Frontal cortex (tissue), 4 donors: ENCODE results near the gene FANK1. TPM values are rescaled to one million over a fixed set of nuclear protein-coding genes. Genes with fewer than 3 reads are reported as not detected.
"Not testable (repeated sequence)": the region's sequence is repeated elsewhere in the genome, so short reads cannot be mapped to it uniquely, and the experiment has no call there.

Source experiments
- DNase-seq, 2 donors: peaks; one replicate each; pipeline ENCODE4 v3.0.0; 2012; ENCODE audit warnings: low spot score in 2 of 2
- FAIRE-seq: peaks from 2 replicates; lab custom pipeline; 2012; peaks lifted over from hg19 to GRCh38; lab: Jason Lieb, UNC
- total RNA-seq: library from RNA; depleted of rRNA; stranded (reverse); fragments of >200 nt; gene quantifications from one replicate; pipeline ENCODE4 v1.2.3, GENCODE V29; 2014
- donor health status: control.
- donor health status: control.
- donor health status: control.

FANK1 gene
- total RNA-seq, 1 donor from 2014 or later = 1.2 TPM

DNA sequence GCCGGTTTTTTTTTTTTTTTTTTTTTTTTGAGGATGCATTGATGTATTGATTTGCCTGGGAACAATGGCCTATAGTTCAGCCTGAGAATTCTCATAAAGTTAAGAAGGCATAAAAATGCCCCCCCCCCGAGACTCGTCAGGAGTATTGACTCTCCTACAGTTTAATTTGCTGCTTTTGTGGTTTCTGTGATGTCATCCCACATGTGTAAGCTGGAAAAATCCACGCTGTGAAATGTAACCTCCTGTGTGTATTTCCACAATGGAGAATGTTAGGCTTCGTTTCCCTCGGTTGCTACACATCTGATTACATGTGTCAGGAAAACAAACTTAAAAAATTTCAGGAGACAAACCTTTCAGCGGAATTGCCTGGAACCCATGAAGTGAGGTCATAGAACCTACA is 117.9 kb downstream of the FANK1 start:
- no peak for FAIRE-seq

DNA sequence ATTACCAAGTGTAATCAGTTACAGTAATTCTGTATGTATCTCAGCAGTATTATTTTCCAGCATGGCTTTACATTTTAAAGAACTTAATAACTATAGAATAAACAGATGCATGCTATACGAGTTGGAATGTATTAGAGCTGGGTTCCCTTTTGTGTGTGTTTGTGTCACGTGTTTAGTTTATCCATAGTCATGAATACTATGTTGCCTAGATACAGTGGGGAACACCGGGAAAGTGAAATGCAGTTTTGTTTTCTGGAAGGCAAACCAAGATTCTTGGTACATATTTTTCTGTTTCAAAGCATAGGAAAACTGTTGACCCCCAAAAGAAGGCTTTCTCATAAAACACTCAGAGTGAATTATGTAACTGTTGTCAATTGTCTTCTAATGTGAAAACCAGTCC is 119.0 kb downstream of the FANK1 start:
- DNase-seq (no peak), FAIRE-seq (no peak)

More for the DNA sequence above, 117.9 kb downstream of the FANK1 start:
- DNase-seq = no peak

DNA sequence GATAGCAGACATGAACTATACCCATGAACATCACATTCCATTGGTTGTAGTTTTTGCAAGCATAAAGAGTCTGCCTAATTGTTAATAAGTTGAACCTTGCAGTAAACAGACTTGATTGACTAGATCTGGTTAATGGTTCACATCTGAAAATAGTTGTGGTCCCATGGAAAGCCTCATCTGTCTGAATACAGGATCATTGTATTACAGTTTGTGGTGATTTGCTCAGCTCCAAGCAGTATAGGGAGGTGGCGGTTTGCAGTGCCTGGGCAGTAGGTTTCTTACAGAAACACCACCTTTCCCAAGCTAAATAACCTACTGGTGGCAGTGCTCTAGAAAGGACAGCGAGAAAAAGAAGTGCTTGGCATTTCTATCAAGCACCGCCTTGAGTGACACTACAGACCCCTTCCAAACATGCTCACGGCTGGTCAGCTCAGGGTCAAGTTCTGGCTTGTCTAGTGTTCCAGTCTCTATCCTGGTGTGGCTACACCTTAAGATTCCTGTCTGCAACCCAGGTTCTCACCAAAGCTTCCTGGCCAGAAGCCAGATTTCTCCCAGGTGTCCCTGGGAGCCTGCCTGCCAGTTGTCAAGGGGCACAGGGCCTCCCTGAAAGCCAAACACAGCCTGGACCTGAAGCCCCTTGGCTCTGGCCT is 119.9 kb downstream of the FANK1 start:
- no peak for DNase-seq
- no peak for FAIRE-seq

DNA sequence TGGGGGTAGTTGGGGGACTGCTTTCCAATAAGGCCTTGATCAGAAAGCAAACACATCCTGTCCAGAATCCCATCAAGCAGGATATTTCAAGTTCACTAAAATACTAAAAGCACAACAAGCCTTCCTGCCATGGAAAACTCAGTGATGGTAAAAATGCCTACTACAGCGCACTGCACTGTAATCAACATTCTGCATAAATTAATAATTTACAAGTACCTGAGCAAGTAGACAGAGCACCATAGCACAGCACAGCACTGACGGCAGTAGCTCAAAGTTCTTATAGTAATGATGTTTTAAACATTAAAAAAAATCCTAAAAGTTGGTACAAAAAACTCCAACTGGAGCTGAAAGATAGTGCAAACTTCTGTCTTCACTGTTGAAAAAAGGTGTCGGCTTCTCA is 120.5 kb downstream of the FANK1 start:
- DNase-seq (no peak), FAIRE-seq (no peak)

DNA sequence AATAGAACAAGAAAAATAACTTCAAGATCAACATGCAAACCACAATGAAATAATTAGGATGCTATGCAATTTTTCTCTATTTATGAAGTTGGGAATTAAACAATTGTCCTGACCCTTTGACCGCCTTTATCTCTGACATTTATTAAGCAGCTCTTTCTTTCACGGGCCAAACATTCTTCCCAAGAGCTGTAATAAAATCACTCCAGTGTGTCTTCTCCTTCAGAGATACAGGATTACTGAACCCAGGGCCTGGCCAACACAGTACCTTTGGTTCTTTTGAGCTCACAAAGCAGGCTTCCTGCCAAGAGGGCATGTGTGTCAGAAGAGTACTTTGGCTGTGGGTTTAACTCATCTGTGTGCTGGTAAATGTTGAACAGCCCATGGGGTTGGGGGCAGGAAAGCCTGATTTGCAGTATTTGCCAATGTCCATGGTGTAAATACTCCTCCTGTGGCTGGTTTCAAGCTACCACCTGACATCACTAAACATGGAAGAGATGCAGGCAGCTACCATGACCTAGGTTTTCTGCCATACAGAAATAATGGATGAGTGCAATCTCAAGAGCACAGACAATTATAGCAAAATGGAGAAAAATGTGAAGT is 121.7 kb downstream of the FANK1 start:
- no peak for FAIRE-seq
- DNase-seq = no peak

DNA sequence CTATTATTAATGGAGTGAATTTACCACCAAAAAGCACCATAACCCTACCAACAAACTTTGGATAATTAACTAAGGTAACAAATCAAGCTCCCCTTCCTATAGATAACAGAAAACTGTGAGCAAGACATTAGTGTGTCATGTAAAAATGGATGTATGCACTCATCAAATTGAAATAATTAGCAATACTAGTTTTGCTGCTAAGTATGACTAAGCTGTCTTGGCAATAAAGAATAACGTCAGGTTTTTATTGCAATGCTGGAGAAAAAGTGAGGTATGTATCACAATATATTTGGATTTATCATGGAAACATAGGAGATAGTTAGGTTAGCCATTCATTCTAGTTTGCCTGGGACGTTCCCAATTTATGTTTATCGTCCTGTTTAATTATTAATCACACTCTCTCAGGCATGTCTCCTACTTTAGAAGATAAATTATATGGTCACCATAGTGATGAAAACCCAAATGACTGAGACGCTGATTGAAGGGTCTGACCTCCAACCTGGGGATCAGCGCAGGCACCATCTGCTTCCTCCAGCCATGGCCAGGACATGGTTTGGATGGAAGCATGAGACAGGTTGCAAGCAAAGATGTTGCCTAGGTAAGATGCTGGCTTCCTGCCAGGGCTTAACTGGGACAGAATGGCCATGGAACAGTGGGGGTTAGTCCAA is 125.6 kb downstream of the FANK1 start:
- DNase-seq = no peak
- no peak for FAIRE-seq

DNA sequence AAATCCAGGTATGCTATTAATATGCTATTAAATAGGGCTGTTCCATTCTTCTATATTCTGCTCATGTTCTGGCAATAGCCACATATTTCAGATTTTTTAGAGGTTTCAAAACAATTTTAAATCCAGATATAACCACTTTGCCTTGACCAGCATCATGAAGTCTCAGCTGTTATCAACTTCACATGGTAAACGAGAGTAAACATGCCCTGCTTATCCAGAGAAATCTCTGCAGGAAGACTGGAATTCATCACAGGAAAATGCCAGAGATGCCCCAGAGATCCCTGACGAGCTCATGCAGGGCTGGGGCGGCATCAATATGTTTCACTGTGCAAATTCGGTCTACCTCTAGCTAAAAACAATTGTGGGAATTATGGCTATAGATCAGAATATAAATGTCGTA is 126.5 kb downstream of the FANK1 start:
- FAIRE-seq = no peak
- no peak for DNase-seq

DNA sequence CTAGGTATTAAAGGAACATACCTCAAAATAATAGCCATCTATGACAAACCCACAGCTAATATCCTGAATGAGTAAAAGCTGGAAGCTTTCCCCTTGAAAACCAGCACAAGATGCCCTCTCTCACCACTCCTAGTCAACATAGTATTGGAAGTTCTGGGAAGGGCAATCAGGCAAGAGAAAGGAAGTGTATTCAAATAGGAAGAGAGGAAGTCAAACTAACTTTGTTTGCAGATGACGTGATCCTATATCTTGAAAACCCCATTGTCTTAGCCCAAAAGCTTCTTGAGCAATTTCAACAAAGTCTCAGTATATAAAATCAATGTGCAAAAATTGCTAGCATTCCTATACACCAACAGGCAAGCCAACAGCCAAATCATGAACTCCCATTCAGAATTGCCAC is 131.3 kb downstream of the FANK1 start:
- FAIRE-seq = no peak
- no peak for DNase-seq

DNA sequence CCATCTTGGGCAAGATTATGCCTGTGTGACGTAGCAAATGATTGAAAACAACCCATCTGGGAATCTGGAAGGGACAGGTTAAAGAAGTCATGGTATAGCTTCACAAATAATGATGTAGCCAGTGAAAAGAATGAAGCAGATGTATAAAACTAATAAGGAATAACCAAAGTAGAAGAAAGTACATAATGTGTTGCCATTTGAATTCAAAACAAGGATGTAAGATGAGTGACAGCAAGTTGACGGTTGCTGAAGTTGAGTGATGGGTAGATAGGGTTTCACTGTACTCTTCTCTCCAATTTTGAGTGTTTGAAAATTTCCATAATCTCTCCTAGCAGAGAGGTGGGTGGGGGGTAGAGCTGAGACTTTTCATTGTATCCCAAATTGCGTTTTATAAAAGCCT is 133.6 kb downstream of the FANK1 start:
- FAIRE-seq = no peak
- DNase-seq = no peak

DNA sequence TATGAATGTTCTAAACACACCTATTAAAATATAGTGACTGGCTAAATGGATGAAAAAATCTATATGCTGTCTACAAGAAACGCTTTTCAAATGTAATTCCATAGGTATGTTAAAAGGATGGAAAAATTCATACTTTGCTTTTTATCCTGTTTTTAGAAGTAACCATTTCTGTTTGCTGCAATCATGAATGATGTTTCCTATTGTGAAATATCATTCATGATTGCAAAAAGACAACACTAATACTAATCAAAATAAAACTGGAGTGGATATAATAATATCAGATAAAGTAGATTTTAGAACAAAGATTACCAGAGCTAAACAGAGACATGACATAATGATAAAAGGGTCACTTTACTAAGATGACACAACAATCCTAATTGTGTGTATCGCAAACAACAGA is 138.2 kb downstream of the FANK1 start:
- FAIRE-seq = no peak

DNA sequence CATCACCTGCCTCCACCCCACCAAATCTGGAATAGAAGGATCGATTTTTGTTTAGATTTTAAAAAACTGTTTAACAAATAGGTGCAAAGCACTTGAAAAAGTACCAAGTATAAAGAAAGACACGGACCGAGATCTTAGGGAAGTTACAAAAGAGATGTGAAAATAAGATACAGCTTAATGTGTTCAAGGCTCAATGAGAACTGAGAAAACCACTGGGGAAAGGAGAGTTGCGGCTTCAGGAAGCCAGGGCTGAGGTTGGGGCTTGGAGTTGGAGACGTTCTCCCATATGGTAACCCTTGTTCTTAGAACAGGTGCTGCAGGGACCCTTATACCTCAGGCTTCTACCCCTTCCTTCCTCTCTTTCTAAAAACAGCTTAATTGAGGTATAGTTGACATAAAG is 140.2 kb downstream of the FANK1 start:
- no peak for FAIRE-seq

More for the DNA sequence above, 138.2 kb downstream of the FANK1 start:
- no peak for DNase-seq

DNA sequence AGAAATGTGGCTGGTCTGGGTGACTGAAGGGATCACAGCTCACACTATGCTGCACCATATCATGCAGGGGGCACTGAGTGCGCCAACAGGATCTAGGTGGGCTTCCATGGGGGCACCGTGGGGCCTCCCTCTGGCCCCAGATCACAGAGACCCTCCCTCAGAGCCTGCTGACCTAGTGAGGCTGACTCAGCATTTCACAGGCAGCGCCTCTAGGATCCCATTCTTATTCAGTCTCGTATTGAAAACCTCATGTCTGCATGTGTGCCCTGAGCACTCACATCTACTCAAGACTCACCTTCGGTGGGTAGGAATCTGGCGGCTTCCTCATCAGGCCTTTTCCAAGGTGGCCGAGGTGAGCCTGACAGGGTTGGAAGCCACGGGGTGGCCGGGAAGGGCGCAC is 141.6 kb downstream of the FANK1 start:
- DNase-seq = no peak
- no peak for FAIRE-seq

More for the DNA sequence above, 140.2 kb downstream of the FANK1 start:
- no peak for DNase-seq

DNA sequence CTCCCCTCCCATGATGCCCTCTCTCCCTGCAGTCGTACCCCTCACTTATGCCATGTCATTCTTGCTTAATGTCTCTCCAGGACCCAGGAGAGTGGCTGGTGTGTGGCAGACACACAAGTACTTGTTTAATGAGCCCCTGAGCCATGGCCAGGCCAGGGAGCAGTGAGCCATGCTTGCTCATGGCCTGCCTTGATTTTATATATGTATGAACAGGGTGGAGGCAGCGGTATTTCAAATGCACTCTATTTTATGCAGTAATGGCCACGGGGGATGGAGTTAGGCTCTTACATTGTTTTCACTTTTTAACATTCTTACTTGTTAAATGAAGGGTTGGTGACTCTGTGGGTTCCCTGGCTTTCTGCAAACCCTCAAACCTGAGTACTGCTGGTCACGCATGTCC is 144.8 kb downstream of the FANK1 start:
- FAIRE-seq = no peak
- no peak for DNase-seq

DNA sequence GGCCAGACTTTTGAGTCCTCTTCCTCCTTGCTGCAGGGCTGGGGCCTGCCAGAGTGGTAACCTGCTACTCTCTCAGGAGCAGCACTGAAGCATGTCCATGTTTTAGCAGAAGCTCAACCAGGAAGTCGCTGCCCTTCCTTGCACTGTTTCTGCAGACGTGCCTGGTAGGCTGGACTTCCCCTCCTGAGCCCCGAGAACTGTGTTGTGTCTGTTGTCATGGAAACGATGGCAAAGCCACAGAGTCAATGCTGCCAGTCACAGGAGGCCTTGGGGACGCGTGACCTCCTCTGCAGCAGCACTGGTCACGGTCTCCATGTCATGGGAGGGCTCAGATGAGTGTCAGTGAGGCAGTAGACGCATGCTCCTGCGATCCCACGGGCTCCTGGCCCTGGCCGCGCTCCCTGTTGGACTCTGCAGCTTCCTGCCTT is 145.5 kb downstream of the FANK1 start:
- FAIRE-seq (no peak), DNase-seq (peak; percentile 34 to 62)

DNA sequence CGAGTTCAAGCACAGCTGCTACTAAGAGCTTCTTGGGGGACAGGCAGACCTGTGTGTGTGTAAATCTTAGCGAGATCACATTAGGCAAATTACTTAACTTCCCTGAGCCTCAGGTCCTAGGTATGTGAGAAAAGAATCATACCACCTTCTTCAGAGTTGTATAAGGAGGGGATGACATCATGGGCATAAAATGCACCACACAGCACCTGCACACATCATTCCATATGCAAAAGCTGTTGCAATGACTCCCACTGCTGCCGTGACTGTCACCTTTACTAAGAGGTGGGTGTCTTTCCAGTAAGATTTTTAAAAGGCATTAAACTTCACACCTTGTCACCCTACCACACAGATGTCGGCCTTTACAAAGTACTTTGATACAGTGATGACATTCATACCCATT is 146.0 kb downstream of the FANK1 start:
- FAIRE-seq = no peak
- no peak for DNase-seq

DNA sequence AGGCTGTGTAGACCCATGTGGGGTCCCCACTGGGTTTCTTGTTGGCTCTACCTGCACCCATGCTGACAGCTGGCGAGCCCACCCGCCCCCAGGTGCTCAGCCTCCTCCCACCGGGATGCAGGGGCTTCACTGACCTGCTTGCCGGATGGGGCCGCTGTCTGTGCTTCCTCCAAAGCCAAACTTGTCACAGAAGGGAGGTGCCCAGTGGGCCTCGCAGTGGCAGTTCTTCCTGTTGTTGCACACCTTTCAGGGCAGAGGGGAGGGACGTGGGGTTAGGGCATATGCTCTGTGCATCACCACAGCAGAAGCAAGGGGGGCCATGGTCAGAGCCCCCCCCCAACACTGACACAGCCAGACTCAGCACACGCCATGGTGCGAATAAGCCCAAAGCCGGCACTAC is 146.5 kb downstream of the FANK1 start:
- FAIRE-seq = no peak

DNA sequence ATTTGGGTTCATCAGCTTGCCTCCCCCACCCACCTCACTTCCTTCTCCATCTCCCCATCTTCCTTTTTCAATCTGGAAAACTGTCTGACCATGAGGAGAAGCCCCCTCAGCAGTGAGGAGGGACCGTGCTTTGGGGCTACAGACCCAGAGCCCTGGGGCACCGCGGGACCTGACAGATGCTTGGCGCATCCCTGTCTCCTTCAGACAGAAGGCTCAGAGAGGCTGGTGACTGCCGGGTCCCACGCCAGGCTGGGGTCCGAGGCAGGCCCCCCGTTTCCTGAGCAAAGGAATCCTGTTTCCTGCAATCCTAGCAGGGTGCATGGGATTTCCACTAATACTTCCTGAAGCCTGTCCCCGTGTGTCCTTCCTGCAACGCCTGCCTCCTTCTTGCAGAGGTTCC is 147.0 kb downstream of the FANK1 start:
- no peak for FAIRE-seq
- DNase-seq = no peak

More for the DNA sequence above, 146.5 kb downstream of the FANK1 start:
- no peak for DNase-seq

DNA sequence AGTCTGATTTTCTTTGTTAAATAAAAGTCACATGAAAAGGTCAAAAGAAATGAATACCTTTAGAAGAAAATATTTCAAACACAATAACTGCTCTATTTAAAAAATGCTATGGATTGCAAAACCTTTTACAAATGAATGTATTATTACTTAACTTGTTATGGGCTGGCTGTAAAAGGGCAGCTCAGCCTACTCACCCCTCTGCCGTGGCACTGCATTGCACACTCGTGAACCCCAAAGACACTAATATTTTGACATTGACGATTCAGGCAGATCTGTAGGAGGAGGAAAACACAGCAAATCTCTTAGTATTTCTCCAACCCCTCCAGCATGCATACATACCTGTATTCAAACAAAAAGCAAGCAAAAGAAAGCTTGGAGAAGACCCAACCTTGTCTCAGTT is 149.5 kb downstream of the FANK1 start:
- FAIRE-seq (no peak), DNase-seq (no peak)

DNA sequence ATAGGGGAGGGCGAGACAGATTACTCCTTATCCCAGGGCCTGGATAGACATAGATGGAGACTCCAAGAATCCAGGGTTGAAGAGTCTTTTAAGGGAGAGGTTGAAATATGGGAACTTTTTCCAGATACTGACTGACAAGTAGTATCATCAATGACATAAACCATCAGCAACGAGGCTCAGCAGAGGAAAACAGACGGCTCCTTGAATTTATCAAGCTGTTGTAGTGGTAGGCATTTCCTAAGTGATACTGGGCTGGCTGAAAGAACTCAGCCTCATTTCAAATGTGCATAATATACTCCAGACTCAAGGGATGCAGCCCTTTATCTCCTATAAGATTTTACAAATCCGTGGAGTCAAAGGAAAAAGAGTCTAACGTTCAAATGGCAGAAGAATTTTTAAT is 150.5 kb downstream of the FANK1 start:
- no peak for DNase-seq
- FAIRE-seq = no peak

DNA sequence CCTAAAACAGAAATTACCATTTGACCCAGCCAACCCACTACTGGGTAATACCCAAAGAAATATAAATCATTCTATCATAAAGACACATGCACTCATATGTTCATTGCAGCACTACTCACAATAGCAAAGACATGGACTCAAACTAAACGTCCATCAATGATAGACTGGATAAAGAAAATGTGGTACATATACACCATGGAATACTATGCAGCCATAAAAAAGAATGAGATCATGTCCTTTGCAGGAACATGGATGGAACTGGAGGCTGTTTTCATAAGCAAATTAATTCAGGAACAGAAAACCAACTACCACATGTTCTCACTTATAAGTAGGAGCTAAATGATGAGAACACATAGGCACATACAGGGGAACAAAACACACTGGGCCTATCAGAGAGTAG is 151.4 kb downstream of the FANK1 start:
- FAIRE-seq, DNase-seq: not testable (repeated sequence)
